ENCODE data around the gene SLC1A5.

The SLC1A5 gene

DNA sequence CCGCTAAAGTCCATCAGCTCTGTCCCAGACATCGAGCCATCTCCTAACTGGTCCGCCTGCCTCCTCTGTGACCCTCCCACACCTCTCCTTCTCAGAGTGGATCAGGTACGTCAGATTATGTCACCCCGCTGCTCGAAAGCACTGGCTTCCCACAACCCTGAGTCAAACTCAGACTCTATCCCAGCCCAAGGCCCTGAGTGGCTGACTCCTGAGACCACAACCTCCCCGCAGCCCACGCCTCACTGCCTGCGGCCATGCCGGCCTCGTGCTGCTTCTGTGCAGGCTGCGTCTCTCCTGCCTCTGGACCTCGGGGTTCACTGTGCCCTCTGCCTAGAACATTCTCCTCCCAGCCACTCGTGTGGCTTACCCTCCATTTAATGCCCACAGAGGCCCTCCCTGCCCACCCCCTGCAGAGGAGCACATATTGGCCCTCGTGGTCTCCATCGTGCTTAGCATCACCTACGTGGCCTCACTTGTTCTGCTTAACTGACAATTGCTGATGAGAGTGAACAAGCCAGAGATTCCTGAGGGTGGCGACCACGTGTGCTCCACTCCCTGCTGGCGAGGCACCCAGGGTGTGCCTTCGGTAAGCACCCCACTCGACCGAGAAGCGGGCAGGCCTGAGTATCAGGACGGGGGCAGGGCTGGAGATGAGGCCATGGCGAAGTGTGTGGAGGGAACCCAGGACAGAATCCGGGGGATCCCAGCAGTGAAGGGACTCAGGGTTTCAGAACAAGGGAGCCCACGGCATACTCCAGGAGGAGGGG, 56.0 kb downstream of the SLC1A5 start:
- Histone ChIP-seq H3K79me2 (ENCODE audit: insufficient read depth, low read depth) (peaks cover 7% of the 10 kb centered on the region; the same call in 1 of the 2 replicates), H3K4me1 (ENCODE audit: low read depth, poor library complexity, severe bottlenecking) (peaks cover 18% of the 10 kb centered on the region), H3K27me3 (ENCODE audit: insufficient read depth, low read depth) (no peaks in the 10 kb centered on the region), H3K36me3 (ENCODE audit: insufficient read depth) (peaks cover 5% of the 10 kb centered on the region; the same call in 1 of the 2 replicates), H3K4me2 (no peak overlapping the region), H2AFZ (ENCODE audit: low read depth) (no peak overlapping the region), H3K4me3 (IDR thresholded peaks at IDR 0.05; ENCODE audit: insufficient read depth, low read depth, low read length) (no peak overlapping the region), H4K20me1 (ENCODE audit: insufficient read depth) (no peaks in the 10 kb centered on the region), H3K27ac (no peak overlapping the region), H3K9ac (no peak overlapping the region)
- TF ChIP-seq, protein P1, sequence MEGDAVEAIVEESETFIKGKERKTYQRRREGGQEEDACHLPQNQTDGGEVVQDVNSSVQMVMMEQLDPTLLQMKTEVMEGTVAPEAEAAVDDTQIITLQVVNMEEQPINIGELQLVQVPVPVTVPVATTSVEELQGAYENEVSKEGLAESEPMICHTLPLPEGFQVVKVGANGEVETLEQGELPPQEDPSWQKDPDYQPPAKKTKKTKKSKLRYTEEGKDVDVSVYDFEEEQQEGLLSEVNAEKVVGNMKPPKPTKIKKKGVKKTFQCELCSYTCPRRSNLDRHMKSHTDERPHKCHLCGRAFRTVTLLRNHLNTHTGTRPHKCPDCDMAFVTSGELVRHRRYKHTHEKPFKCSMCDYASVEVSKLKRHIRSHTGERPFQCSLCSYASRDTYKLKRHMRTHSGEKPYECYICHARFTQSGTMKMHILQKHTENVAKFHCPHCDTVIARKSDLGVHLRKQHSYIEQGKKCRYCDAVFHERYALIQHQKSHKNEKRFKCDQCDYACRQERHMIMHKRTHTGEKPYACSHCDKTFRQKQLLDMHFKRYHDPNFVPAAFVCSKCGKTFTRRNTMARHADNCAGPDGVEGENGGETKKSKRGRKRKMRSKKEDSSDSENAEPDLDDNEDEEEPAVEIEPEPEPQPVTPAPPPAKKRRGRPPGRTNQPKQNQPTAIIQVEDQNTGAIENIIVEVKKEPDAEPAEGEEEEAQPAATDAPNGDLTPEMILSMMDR (conservative IDR thresholded peaks at IDR 0.05; ENCODE audit: low read depth, low read length), result no peak

DNA sequence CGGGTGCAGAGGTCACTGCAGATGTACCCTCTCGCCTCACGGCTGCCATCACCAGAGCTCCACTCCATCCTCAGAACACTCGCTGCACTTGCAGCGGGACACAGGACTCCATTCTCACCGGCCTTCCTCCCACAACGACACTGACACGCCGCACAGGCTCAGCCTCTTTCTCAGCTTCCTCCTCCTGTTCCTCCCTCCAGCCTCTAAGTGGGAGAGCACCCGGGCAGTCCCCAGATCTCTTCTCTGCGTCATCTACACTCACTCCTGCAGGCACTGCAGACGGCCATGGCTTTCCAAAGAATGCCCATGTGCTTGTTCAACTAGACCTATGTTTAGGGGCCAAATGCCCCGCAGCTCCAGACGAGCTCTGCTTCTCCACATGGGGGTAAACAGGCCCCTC, 56.8 kb downstream of the SLC1A5 start:
- no peak overlapping the region for H2AFZ ChIP-seq (ENCODE audit: low read depth)
- no peak overlapping the region for H3K27ac ChIP-seq
- H3K4me3 ChIP-seq (IDR thresholded peaks at IDR 0.05; ENCODE audit: insufficient read depth, low read depth, low read length), result no peak overlapping the region
- no peaks in the 10 kb centered on the region for H3K27me3 ChIP-seq (ENCODE audit: insufficient read depth, low read depth)
- H3K79me2 ChIP-seq (ENCODE audit: insufficient read depth, low read depth), result peaks cover under 1% of the 10 kb centered on the region; the same call in 1 of the 2 replicates
- H3K36me3 ChIP-seq (ENCODE audit: insufficient read depth), result peaks cover 7% of the 10 kb centered on the region; the same call in 1 of the 2 replicates
- H3K9ac ChIP-seq, result no peak overlapping the region
- H4K20me1 ChIP-seq (ENCODE audit: insufficient read depth), result no peaks in the 10 kb centered on the region
- peaks cover 18% of the 10 kb centered on the region for H3K4me1 ChIP-seq (ENCODE audit: low read depth, poor library complexity, severe bottlenecking)
- H3K4me2 ChIP-seq, result no peak overlapping the region
- TF ChIP-seq, protein P1 (conservative IDR thresholded peaks at IDR 0.05; ENCODE audit: low read depth, low read length), result no peak

DNA sequence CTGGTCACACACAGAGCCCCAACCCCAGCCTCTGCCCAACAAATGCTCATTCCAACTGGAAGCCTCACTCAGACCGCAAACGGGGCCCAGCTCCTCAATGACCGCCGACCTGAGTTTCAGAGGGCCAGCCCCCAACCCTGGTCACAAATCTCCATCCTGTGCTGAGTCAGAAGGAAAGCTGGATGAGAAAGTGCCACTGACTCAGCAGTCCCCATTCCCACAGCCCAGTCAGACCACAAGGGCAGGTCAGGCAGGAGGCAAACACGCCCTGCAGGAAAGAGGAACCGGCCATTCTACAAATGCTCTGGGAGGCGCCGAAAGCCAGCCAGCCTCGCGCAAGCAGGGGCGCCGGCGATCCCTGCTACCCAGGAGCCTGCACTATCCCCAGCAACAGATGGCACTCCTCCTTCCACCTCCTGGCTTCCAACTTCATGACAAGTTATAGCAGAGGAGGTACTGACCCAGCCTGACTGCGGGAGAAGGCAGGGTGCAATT, 57.3 kb downstream of the SLC1A5 start:
- Histone ChIP-seq H3K4me1 (ENCODE audit: low read depth, poor library complexity, severe bottlenecking) (peaks cover 18% of the 10 kb centered on the region), H3K4me3 (IDR thresholded peaks at IDR 0.05; ENCODE audit: insufficient read depth, low read depth, low read length) (no peak overlapping the region), H2AFZ (ENCODE audit: low read depth) (no peak overlapping the region), H3K4me2 (no peak overlapping the region), H3K79me2 (ENCODE audit: insufficient read depth, low read depth) (no peaks in the 10 kb centered on the region; the same call in 1 of the 2 replicates), H4K20me1 (ENCODE audit: insufficient read depth) (no peaks in the 10 kb centered on the region), H3K36me3 (ENCODE audit: insufficient read depth) (peaks cover 7% of the 10 kb centered on the region; the same call in 1 of the 2 replicates), H3K27ac (no peak overlapping the region), H3K9ac (no peak overlapping the region), H3K27me3 (ENCODE audit: insufficient read depth, low read depth) (no peaks in the 10 kb centered on the region)
- TF ChIP-seq, protein P1 (conservative IDR thresholded peaks at IDR 0.05; ENCODE audit: low read depth, low read length), result no peak

DNA sequence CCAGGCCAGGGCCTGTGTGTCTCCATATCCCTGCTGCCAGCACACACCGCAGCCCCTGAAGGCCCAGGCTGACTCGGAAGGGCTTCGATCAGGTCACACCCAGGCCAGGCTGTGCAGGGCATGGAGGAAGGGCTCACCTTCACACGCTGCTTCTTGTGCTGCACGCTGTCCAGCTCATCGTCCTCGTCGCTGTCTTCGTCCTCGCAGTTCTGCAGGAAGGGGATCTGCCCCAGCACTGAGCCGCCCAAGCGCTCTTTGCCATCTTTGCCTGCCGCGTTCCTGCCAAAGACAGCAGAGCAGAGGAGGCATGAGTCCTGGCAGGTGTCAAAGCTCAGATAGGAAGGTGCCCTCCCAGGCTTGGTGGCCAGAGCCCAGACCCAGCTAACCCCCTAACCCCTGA, 57.8 kb downstream of the SLC1A5 start:
- H3K4me2 ChIP-seq, result no peak overlapping the region
- no peaks in the 10 kb centered on the region for H4K20me1 ChIP-seq (ENCODE audit: insufficient read depth)
- H3K79me2 ChIP-seq (ENCODE audit: insufficient read depth, low read depth), result no peaks in the 10 kb centered on the region; the same call in 1 of the 2 replicates
- H3K4me1 ChIP-seq (ENCODE audit: low read depth, poor library complexity, severe bottlenecking), result peaks cover 18% of the 10 kb centered on the region
- H3K27me3 ChIP-seq (ENCODE audit: insufficient read depth, low read depth), result no peaks in the 10 kb centered on the region
- TF ChIP-seq, protein P1 (conservative IDR thresholded peaks at IDR 0.05; ENCODE audit: low read depth, low read length), result no peak
- no peak overlapping the region for H3K27ac ChIP-seq
- no peak overlapping the region for H2AFZ ChIP-seq (ENCODE audit: low read depth)
- H3K36me3 ChIP-seq (ENCODE audit: insufficient read depth), result peaks cover 7% of the 10 kb centered on the region; the same call in 1 of the 2 replicates
- H3K9ac ChIP-seq, result no peak overlapping the region
- H3K4me3 ChIP-seq (IDR thresholded peaks at IDR 0.05; ENCODE audit: insufficient read depth, low read depth, low read length), result no peak overlapping the region
